GM23338 (cell line): Measurements from ENCODE around the gene AXIN1. TPM values are rescaled to one million over a fixed set of nuclear protein-coding genes. Genes with fewer than 3 reads are reported as not detected.

Source experiments
- ATAC-seq: fragments of 200-7000 bp; cut with Tn5 transposase; 3 replicates; pipeline ENCODE4 v1.9.1; 2020
- DNase-seq: peaks from one replicate; pipeline ENCODE4 v3.0.0-alpha.2; 2015; ENCODE audit warnings: low spot score
- H2AFZ ChIP-seq: fragments of 200-600 bp; sonication (generic); 2 replicates; pipeline ENCODE4 v1.8.0; 2016; ENCODE audit warnings: antibody characterized with exemption, mild to moderate bottlenecking, moderate library complexity
- H3F3A ChIP-seq: fragments of 200-600 bp; sonication (generic); replicated peaks from 2 replicates; pipeline ENCODE4 v1.8.0; 2017; ENCODE audit warnings: antibody characterized with exemption, mixed run types, low read depth
- H3K27ac ChIP-seq: fragments of 200-600 bp; sonication (generic); 2 replicates; pipeline ENCODE4 v1.6.1; 2016; ENCODE audit warnings: low read depth
- H3K27me3 ChIP-seq: fragments of 200-600 bp; sonication (generic); 2 replicates; pipeline ENCODE4 v1.8.0; 2016; ENCODE audit warnings: mild to moderate bottlenecking, mixed run types, moderate library complexity; ENCODE audit not compliant: insufficient read depth
- H3K36me3 ChIP-seq: fragments of 200-600 bp; sonication (generic); 2 replicates; pipeline ENCODE4 v1.8.0; 2016; ENCODE audit warnings: mild to moderate bottlenecking; ENCODE audit not compliant: insufficient read depth
- H3K4me1 ChIP-seq: fragments of 200-600 bp; sonication (generic); 2 replicates; pipeline ENCODE4 v1.8.0; 2016; ENCODE audit warnings: mild to moderate bottlenecking, moderate library complexity; ENCODE audit not compliant: insufficient read depth
- H3K4me2 ChIP-seq: fragments of 200-600 bp; sonication (generic); 2 replicates; pipeline ENCODE4 v1.7.1; 2017; ENCODE audit warnings: mixed run types
- H3K4me3 ChIP-seq: fragments of 200-600 bp; sonication (generic); 2 replicates; pipeline ENCODE4 v1.6.1; 2016; ENCODE audit warnings: mixed run types
- H3K79me2 ChIP-seq: fragments of 200-600 bp; sonication (generic); replicated peaks from 2 replicates; pipeline ENCODE4 v1.8.0; 2017; ENCODE audit warnings: mild to moderate bottlenecking; ENCODE audit not compliant: insufficient read depth
- H3K9me2 ChIP-seq: fragments of 200-600 bp; sonication (generic); 2 replicates; pipeline ENCODE4 v1.8.0; 2017; ENCODE audit not compliant: insufficient read depth
- H4K20me1 ChIP-seq: fragments of 200-600 bp; sonication (generic); replicated peaks from 2 replicates; pipeline ENCODE4 v1.8.0; 2017; ENCODE audit warnings: mild to moderate bottlenecking; ENCODE audit not compliant: insufficient read depth
- H3K27ac Mint-ChIP-seq: 2 replicates; pipeline ENCODE4 v1.8.0; 2020; ENCODE audit warnings: inconsistent platforms, mild to moderate bottlenecking, moderate library complexity, mixed read lengths
- H3K27me3 Mint-ChIP-seq: 3 replicates; pipeline ENCODE4 v1.8.0; 2022; ENCODE audit warnings: low read depth, mild to moderate bottlenecking, moderate library complexity, mixed read lengths, inconsistent platforms; ENCODE audit not compliant: insufficient read depth, poor library complexity
- H3K36me3 Mint-ChIP-seq: 3 replicates; pipeline ENCODE4 v1.8.0; 2021; ENCODE audit warnings: low read depth, mild to moderate bottlenecking, inconsistent platforms, moderate library complexity, mixed read lengths
- H3K4me1 Mint-ChIP-seq: 3 replicates; pipeline ENCODE4 v1.8.0; 2020; ENCODE audit warnings: mild to moderate bottlenecking, inconsistent platforms, mixed read lengths
- H3K4me3 Mint-ChIP-seq: 3 replicates; pipeline ENCODE4 v1.8.0; 2021; ENCODE audit warnings: moderate library complexity, mild to moderate bottlenecking, inconsistent platforms, mixed read lengths
- H3K9me3 Mint-ChIP-seq: 3 replicates; pipeline ENCODE4 v1.8.0; 2020; ENCODE audit warnings: moderate library complexity, mild to moderate bottlenecking, inconsistent platforms, mixed read lengths
- CREB1 ChIP-seq: fragments of 250-450 bp; sonication (Bioruptor Pico); IDR thresholded peaks from 2 replicates; pipeline ENCODE4 v1.5.0; 2020; ENCODE audit warnings: low read depth, mild to moderate bottlenecking, moderate library complexity
- JUNB ChIP-seq: IDR thresholded peaks from one replicate; pipeline ENCODE4 v1.6.1; 2016; ENCODE audit warnings: antibody characterized with exemption; ENCODE audit not compliant: unreplicated experiment
- NANOG ChIP-seq: IDR thresholded peaks from 2 replicates; pipeline ENCODE4 v1.6.1; 2016; ENCODE audit warnings: antibody characterized with exemption, borderline replicate concordance
- POLR2AphosphoS5 ChIP-seq: IDR thresholded peaks from 2 replicates; pipeline ENCODE4 v1.6.1; 2016; ENCODE audit warnings: antibody characterized with exemption, low read depth
- ZNF114 ChIP-seq: fragments of 250-450 bp; sonication (Bioruptor Pico); IDR thresholded peaks from 2 replicates; pipeline ENCODE4 v1.5.0; 2020; ENCODE audit warnings: mild to moderate bottlenecking, moderate library complexity
- ZNF331 ChIP-seq: fragments of 250-450 bp; sonication (Bioruptor Pico); IDR thresholded peaks from 2 replicates; pipeline ENCODE4 v1.5.0; 2020; ENCODE audit warnings: low read depth, mild to moderate bottlenecking, moderate library complexity
- polyA plus RNA-seq: library from polyadenylated mRNA; unstranded; fragments of >200 nt; fragmentation: Nextera tagmentation; extraction: Ambion mirVana; gene quantifications from 2 replicates; pipeline ENCODE4 v1.2.1, GENCODE V29; 2016
- total RNA-seq: library from RNA; depleted of rRNA; stranded (reverse); fragments of >200 nt; shearing (Covaris generic); gene quantifications from 2 replicates; pipeline ENCODE4 v1.2.3, GENCODE V29; 2014
- TF ChIP-seq, protein P1 (sequence below): fragments of 250-450 bp; sonication (Bioruptor Pico); IDR thresholded peaks from 2 replicates; pipeline ENCODE4 v1.5.0; 2020; ENCODE audit warnings: mild to moderate bottlenecking, moderate library complexity
- TF ChIP-seq, protein P2 (sequence below): IDR thresholded peaks from one replicate; pipeline ENCODE4 v1.6.1; 2018; ENCODE audit warnings: antibody characterized with exemption; ENCODE audit not compliant: unreplicated experiment
- TF ChIP-seq, protein P3 (sequence below): IDR thresholded peaks from 2 replicates; pipeline ENCODE4 v1.6.1; 2016; ENCODE audit warnings: antibody characterized with exemption
- TF ChIP-seq, protein P4 (sequence below), 2 experiments: fragments of 200-600 bp in 1 of 2; sonication (generic) in 1 of 2; conservative IDR thresholded peaks; 2 replicates each; pipeline versions ENCODE4 v1.5.1 to v1.6.1; 2016 to 2017; ENCODE audit warnings: antibody characterized with exemption in 2 of 2, low read depth in 2 of 2, mild to moderate bottlenecking in 2 of 2, moderate library complexity in 1 of 2

Gene AXIN1
- total and polyA plus RNA-seq, 2 experiments from 2014 or later, result 14.3 to 54.5 TPM

DNA sequence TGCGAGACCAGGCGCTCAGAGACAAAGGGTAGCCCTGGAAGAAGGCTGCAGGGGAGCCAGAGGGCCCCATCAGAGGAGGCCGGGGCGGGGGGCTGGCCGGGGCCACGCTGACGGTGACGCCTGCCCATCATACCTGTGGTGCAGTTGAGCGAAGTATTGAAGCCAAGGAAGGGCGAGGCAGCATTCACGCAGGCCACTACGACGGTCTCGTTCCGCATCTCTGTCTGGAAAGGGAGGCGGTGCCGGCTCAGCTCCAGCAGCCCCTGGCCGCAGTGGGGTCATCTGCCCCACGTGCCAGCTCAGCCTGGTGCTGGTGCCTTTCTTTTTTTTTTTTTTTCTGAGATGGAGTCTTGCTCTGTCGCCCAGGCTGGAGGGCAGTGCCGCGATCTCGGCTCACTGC, 22.7 kb upstream of the AXIN1 start:
- no peak for TF ChIP-seq ZNF114
- TF ChIP-seq, protein P1, sequence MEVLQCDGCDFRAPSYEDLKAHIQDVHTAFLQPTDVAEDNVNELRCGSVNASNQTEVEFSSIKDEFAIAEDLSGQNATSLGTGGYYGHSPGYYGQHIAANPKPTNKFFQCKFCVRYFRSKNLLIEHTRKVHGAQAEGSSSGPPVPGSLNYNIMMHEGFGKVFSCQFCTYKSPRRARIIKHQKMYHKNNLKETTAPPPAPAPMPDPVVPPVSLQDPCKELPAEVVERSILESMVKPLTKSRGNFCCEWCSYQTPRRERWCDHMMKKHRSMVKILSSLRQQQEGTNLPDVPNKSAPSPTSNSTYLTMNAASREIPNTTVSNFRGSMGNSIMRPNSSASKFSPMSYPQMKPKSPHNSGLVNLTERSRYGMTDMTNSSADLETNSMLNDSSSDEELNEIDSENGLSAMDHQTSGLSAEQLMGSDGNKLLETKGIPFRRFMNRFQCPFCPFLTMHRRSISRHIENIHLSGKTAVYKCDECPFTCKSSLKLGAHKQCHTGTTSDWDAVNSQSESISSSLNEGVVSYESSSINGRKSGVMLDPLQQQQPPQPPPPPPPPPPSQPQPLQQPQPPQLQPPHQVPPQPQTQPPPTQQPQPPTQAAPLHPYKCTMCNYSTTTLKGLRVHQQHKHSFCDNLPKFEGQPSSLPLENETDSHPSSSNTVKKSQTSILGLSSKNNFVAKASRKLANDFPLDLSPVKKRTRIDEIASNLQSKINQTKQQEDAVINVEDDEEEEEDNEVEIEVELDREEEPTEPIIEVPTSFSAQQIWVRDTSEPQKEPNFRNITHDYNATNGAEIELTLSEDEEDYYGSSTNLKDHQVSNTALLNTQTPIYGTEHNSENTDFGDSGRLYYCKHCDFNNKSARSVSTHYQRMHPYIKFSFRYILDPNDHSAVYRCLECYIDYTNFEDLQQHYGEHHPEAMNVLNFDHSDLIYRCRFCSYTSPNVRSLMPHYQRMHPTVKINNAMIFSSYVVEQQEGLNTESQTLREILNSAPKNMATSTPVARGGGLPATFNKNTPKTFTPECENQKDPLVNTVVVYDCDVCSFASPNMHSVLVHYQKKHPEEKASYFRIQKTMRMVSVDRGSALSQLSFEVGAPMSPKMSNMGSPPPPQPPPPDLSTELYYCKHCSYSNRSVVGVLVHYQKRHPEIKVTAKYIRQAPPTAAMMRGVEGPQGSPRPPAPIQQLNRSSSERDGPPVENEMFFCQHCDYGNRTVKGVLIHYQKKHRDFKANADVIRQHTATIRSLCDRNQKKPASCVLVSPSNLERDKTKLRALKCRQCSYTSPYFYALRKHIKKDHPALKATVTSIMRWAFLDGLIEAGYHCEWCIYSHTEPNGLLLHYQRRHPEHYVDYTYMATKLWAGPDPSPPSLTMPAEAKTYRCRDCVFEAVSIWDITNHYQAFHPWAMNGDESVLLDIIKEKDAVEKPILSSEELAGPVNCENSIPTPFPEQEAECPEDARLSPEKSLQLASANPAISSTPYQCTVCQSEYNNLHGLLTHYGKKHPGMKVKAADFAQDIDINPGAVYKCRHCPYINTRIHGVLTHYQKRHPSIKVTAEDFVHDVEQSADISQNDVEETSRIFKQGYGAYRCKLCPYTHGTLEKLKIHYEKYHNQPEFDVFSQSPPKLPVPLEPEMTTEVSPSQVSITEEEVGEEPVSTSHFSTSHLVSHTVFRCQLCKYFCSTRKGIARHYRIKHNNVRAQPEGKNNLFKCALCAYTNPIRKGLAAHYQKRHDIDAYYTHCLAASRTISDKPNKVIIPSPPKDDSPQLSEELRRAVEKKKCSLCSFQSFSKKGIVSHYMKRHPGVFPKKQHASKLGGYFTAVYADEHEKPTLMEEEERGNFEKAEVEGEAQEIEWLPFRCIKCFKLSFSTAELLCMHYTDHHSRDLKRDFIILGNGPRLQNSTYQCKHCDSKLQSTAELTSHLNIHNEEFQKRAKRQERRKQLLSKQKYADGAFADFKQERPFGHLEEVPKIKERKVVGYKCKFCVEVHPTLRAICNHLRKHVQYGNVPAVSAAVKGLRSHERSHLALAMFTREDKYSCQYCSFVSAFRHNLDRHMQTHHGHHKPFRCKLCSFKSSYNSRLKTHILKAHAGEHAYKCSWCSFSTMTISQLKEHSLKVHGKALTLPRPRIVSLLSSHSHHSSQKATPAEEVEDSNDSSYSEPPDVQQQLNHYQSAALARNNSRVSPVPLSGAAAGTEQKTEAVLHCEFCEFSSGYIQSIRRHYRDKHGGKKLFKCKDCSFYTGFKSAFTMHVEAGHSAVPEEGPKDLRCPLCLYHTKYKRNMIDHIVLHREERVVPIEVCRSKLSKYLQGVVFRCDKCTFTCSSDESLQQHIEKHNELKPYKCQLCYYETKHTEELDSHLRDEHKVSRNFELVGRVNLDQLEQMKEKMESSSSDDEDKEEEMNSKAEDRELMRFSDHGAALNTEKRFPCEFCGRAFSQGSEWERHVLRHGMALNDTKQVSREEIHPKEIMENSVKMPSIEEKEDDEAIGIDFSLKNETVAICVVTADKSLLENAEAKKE (CRISPR knock-in tag), result no peak
- no peak for TF ChIP-seq ZNF331 (CRISPR knock-in tag)
- TF ChIP-seq, protein P2, sequence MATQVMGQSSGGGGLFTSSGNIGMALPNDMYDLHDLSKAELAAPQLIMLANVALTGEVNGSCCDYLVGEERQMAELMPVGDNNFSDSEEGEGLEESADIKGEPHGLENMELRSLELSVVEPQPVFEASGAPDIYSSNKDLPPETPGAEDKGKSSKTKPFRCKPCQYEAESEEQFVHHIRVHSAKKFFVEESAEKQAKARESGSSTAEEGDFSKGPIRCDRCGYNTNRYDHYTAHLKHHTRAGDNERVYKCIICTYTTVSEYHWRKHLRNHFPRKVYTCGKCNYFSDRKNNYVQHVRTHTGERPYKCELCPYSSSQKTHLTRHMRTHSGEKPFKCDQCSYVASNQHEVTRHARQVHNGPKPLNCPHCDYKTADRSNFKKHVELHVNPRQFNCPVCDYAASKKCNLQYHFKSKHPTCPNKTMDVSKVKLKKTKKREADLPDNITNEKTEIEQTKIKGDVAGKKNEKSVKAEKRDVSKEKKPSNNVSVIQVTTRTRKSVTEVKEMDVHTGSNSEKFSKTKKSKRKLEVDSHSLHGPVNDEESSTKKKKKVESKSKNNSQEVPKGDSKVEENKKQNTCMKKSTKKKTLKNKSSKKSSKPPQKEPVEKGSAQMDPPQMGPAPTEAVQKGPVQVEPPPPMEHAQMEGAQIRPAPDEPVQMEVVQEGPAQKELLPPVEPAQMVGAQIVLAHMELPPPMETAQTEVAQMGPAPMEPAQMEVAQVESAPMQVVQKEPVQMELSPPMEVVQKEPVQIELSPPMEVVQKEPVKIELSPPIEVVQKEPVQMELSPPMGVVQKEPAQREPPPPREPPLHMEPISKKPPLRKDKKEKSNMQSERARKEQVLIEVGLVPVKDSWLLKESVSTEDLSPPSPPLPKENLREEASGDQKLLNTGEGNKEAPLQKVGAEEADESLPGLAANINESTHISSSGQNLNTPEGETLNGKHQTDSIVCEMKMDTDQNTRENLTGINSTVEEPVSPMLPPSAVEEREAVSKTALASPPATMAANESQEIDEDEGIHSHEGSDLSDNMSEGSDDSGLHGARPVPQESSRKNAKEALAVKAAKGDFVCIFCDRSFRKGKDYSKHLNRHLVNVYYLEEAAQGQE, result no peak
- TF ChIP-seq, protein P3, sequence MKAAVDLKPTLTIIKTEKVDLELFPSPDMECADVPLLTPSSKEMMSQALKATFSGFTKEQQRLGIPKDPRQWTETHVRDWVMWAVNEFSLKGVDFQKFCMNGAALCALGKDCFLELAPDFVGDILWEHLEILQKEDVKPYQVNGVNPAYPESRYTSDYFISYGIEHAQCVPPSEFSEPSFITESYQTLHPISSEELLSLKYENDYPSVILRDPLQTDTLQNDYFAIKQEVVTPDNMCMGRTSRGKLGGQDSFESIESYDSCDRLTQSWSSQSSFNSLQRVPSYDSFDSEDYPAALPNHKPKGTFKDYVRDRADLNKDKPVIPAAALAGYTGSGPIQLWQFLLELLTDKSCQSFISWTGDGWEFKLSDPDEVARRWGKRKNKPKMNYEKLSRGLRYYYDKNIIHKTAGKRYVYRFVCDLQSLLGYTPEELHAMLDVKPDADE, result no peak
- no peak for TF ChIP-seq NANOG
- TF ChIP-seq JUNB, result no peak
- TF ChIP-seq POLR2AphosphoS5, result no peak
- TF ChIP-seq, protein P4, sequence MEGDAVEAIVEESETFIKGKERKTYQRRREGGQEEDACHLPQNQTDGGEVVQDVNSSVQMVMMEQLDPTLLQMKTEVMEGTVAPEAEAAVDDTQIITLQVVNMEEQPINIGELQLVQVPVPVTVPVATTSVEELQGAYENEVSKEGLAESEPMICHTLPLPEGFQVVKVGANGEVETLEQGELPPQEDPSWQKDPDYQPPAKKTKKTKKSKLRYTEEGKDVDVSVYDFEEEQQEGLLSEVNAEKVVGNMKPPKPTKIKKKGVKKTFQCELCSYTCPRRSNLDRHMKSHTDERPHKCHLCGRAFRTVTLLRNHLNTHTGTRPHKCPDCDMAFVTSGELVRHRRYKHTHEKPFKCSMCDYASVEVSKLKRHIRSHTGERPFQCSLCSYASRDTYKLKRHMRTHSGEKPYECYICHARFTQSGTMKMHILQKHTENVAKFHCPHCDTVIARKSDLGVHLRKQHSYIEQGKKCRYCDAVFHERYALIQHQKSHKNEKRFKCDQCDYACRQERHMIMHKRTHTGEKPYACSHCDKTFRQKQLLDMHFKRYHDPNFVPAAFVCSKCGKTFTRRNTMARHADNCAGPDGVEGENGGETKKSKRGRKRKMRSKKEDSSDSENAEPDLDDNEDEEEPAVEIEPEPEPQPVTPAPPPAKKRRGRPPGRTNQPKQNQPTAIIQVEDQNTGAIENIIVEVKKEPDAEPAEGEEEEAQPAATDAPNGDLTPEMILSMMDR (conservative IDR thresholded peaks at IDR 0.05; ENCODE audit: low read depth in 2 of 2), result no peak
- TF ChIP-seq CREB1 (CRISPR knock-in tag), result no peak
- H3K4me1 ChIP-seq, result peaks cover 8% of the 10 kb centered on the region
- no peaks in the 10 kb centered on the region for H3K27me3 ChIP-seq
- peaks cover 8% of the 10 kb centered on the region; the same call in 1 of the 2 replicates for H3F3A ChIP-seq
- H3K27ac ChIP-seq, result no peak overlapping the region
- H4K20me1 ChIP-seq, result peaks cover 5% of the 10 kb centered on the region
- H2AFZ ChIP-seq, result no peak overlapping the region
- ATAC-seq, result no peak
- Mint-ChIP-seq H3K4me3 (no peak overlapping the region), H3K27ac (no peak overlapping the region), H3K9me3 (no peaks in the 10 kb centered on the region; the same call in 2 of the 3 replicates), H3K27me3 (peaks cover 9% of the 10 kb centered on the region), H3K36me3 (peaks cover 16% of the 10 kb centered on the region), H3K4me1 (peaks cover 17% of the 10 kb centered on the region; the same call in 2 of the 3 replicates)
- H3K36me3 ChIP-seq, result peaks cover 3% of the 10 kb centered on the region; the same call in 1 of the 2 replicates
- H3K4me3 ChIP-seq, result no peak overlapping the region
- DNase-seq, result no peak
- no peak overlapping the region for H3K4me2 ChIP-seq
- H3K9me2 ChIP-seq, result no peaks in the 10 kb centered on the region
- H3K79me2 ChIP-seq, result peaks cover 18% of the 10 kb centered on the region
